ENCODE data around the gene MACROD2.

Gene MACROD2

DNA sequence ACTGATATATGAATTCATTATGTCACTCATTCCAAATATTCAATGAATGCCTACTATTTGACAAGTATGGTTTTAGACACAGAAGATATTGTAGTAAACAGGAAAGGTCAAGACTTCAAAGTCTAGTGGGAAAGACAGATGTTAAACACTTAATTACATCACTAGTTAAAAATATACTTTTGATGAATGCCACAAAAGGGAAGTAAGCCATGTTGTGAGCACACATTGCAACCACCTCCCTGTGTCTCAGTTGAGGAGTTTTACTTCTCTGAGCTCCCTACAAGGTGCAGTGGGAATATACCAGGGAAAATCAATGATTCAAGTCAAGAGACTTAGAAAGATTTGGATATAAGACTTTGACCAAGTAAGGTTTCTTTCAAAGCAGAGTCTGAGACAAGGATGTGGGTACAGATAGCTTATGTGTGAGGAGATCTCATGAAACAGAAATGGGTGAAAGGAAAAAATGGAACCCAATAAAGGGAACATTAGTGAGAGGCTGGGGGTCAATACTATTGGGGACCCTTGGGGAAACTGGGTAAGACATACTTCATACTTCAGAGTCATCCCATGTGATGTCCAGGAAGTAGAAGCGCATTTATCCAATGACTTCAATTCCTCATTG is 2074.2 kb downstream of the MACROD2 start:
- no peak for DNase-seq

DNA sequence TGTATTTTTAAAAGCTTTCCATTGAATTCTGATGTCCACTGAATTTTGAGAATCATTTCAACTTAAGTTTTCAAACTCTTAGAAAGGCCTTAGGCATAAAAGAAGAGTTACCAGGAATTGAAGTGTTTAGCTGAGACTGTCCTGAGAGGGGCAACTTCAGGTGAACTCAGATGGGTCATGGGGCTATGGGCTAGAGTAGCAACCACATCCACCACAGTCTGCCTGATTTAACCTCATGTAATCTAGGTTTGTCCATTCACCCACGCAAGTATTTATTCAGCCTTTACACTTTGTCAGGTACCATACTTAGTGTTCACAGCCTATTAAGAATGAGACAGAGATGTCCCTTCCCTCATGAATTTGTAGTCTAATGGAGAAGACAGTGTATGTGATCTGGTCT is 2076.9 kb downstream of the MACROD2 start:
- DNase-seq: no peak

DNA sequence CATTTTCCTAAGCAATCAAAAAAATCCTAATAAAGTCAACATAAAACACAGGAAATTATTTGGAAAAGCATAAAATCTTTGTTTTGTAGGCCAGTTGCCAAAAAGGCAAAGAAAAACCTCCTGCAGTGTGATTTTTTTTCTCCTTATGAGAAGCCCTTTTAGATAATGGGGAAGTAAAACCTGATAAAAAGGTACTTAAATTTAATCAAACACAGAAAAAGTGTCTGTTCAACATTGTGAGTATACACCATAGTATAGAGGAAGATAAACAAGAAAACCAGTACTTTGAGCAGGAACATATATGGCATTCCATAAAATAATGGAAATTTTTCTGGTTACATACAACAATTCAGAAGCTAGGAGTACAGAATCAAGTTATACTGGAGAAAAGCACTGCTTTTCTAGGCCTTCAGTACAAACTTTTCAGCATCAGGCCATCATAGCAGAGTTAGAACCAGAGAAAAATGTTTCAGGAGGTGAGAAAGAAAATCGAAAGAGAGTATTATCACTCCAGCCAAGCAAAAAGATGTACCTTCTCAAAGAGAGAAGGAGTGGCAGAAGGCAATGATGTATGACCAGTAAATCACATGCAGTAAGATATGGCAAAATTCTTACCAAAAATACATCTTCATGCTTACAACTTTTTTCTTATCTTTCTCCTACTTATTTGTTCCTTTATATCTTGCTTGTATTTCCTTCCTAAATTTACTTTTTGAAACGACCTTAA is 2083.0 kb downstream of the MACROD2 start:
- DNase-seq: no peak

DNA sequence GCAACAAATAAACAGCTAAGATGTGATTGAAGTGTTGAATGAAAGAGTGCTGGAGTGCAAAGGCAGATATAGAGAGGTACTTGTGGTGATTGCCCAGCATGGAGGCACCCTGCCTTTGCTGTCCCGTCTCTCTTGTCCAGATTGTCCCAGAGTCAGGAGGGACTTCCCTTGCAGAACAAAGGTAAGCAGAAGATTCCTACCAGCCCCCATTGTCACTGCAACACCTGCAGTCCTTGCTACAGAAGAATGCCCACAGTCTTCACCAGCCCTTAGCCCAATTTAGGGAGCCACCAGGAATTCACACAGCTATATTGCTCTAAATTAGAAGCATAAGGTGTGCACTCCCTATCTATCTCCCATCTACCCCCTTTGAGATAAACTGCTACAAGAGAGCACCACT is 2086.1 kb downstream of the MACROD2 start:
- no peak for DNase-seq

DNA sequence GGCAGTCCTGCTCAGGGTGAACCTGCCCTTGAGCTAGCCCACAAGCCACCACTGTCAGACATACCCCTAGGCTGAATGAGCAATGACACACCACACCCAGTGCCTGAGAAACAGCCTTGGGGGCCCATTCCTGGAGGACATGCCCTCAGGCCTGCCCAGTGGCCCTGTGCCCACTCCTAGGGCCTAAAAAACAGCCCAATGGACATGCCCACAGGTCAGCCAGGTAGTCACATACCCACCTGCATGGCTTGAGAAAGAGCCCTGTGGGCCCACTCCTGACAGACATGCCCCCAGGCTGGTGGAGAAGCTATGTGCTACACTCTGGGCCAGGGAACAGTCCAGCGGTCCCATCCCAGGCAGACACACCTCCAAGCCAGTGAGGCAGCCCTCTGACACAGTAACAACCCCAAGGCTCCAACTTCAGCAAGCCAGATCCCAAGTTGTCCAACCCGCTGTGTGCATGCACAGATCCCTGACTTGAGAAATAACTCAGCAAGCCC is 2086.8 kb downstream of the MACROD2 start:
- no peak for DNase-seq

DNA sequence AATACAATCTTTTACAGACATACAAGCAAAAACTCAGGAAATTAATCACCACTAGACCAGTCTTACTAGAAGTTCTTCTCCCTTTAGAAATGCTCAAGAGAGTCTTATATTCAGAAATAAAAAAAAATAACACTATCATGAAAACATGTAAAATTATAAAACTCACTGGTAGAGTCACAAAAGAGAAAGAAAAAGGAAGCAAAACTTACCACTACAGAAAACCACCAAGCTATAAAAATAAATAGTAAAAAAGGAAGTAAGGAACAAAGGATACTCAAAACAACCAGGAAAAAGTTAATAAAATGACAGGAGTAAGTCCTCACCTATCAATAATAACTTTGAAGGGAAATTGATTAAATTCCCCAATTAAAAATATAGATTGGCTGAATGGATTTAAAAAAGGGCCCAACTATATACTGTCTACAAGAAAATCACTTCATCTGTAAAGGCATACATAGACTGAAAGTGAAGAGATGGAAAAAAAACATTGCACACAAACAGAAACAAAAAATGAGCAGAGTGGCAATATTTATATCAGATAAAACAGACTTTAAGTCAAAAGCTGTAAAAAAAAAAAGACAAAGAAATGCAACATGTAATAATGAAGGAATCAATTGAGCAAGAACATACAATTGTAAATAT is 2088.4 kb downstream of the MACROD2 start:
- no peak for DNase-seq

DNA sequence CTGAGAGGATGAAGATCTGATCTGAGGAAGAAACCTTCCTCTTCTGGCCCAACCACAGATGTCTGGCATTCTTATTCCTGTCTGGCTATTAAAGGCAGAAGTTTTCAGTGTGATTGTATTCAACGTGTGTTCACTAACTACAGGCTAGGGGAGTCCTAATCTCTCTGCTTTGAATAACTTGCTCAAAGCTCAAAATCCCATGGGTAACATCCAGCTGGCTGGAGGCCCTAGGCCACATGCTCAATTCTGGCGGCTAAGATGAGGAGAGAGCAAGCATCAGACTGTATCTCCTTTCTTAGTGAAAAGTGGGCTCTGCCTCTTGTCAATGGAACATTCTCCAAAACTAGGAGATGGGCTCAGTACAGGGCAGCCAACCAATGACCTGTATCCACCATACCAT is 2099.9 kb downstream of the MACROD2 start:
- no peak for DNase-seq

DNA sequence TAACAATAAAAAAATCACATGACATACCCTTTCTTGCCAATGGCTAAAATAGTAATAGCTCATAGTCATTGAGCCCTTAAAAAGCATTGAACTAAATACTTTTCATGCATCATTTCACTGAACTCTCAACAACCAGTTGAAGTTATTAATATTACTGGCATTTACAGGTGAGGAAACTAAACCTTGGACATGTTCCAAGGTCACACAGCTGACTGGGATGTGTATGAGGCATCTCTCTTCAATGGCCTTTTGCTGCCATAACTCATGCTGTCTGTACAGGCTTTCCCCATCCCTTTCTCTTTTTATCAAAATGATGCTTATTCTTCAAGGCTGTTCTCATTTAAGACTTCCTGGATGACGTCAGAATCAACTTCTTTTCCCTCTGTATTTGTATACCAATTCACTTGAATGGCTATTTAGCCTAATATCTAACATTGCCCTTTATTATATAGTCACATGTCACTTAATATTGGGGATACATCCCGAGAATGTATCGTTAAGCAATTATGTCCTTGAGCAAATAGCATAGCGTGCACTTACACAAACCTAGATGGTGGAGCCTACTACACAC is 2101.5 kb downstream of the MACROD2 start:
- DNase-seq: no peak

DNA sequence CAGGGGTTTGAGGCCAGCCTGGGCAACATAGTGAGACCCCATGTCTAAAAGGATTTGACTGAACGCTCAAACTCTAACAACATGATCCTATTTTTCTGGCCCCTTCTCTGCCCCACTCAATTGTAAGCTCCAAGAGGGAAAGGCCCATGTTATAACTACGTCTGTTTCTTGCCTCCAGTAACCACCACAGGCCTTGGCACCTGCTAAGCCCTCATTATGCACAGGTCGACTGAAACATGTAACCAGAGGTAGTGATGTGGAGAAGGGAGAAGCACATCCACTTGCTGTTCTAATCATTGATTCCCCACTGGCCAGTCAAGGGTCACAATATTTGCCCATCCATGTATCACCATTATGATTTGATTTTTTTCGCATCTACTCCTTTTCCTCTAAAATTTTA is 2102.5 kb downstream of the MACROD2 start:
- no peak for DNase-seq

DNA sequence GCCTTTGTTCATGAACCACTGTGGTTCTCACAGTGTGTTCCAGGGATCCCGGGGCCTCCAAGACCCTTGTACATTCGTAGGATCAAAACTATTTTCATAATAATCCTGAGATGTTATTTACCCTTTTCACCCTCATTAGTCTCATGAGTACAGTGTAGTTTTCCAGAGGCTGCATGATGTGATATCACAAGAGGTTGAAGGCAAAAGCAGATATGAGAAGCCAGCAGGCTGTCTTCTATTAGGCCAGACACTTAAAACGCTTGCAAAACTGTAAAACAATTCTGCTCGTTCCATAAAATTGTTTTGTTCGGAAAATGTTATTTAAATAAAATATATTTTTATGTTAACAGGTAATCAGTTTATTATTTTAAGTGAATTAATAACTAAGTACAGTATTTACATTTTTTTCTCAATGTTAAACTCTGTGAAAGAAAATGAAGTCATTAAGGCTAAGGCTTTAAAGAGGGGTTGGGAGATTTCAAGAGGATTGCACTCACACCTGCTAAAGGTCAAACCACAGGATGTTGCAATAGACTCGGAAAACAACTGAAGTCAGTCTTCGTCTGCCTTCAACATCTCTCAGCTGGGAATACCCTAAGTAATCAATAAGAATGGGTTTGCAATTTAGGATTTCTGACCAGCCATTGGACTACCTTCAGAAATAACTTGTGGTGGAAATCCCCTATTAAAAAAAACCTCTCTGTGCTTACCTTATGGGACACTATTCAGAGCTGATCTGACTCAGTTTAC is 2103.7 kb downstream of the MACROD2 start:
- DNase-seq: no peak

DNA sequence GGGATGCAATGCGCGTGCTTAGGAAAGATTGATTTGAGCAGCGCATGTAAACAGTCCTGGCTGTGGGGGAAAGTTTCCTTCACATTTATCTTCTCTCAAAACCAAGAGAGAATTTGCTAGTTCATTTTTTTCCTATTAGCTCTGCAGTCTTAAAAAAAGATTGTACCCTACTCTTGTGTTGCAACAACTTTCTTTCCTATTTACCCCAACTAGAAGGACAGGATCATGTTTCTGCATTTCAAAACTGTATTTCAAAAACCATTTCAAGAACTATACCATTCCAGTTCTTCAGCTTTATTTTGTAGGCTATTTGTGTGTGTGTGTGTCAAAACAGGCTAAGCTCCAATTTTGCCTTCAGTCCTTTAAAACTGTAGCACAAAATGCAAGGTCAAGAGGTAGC is 2104.8 kb downstream of the MACROD2 start:
- DNase-seq: no peak

DNA sequence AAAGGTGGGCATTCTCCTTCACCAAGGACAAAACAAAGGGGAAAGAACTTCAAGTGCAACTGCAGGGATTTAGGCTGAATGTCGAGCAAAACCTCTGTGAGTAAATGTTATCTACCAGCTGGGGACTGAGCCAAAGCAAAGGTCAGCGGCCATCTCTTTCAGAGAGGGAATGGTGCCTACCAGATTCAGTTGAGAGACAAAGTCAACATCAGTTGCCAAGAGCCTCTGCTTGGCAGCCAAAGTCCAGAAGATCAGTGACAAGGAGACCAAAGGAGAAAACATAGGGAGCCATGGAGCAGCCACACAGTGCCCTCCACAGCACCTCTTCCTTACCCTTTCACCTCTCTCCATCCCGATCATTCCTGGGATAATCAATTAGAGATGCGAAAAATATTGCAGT is 2105.5 kb downstream of the MACROD2 start:
- no peak for DNase-seq

All from effector CD8-positive, alpha-beta T cell (primary cell).